Esophagus (tissue), 2 donors: ENCODE results near the gene HSD17B8. TPM values are rescaled to one million over a fixed set of nuclear protein-coding genes. Genes with fewer than 3 reads are reported as not detected.

Source experiments
- H3K27ac ChIP-seq, 2 donors: one replicate each; pipeline ENCODE4 v1.5.1; 2013; ENCODE audit warnings: low read depth in 2 of 2, mild to moderate bottlenecking in 2 of 2, inconsistent platforms in 1 of 2, low read length in 1 of 2, moderate library complexity in 1 of 2
- H3K27me3 ChIP-seq, 2 donors: one replicate each; pipeline ENCODE4 v1.6.1; 2013; ENCODE audit warnings: low read length in 2 of 2, control low read depth in 1 of 2, mild to moderate bottlenecking in 1 of 2; ENCODE audit not compliant: insufficient read depth in 2 of 2, control insufficient read depth in 1 of 2
- H3K36me3 ChIP-seq, 2 donors: one replicate each; pipeline ENCODE4 v1.6.1; 2013; ENCODE audit warnings: low read length in 1 of 2; ENCODE audit not compliant: control insufficient read depth in 2 of 2, insufficient read depth in 2 of 2
- H3K4me1 ChIP-seq, 2 donors: one replicate each; pipeline ENCODE4 v1.6.1; 2013; ENCODE audit warnings: low read length in 1 of 2; ENCODE audit not compliant: control insufficient read depth in 2 of 2, insufficient read depth in 2 of 2
- H3K4me3 ChIP-seq, 2 donors: one replicate each; pipeline ENCODE4 v1.5.1; 2013; ENCODE audit warnings: low read length in 2 of 2, mild to moderate bottlenecking in 2 of 2, low read depth in 1 of 2, moderate library complexity in 1 of 2
- H3K9me3 ChIP-seq, 2 donors: one replicate each; pipeline ENCODE4 v1.6.1; 2013; ENCODE audit warnings: mild to moderate bottlenecking in 2 of 2, low read depth in 1 of 2, low read length in 1 of 2, moderate library complexity in 1 of 2; ENCODE audit not compliant: control insufficient read depth in 2 of 2, insufficient read depth in 1 of 2
- WGBS, 2 donors: extraction: QIAGEN DNeasy Blood & Tissue Kit; methylation state at CpG; one replicate each; pipeline ENCODE4 v1.1.7; 2013; 5-methylcytosine and 5-hydroxymethylcytosine counted together
- polyA plus RNA-seq, 2 donors: library from polyadenylated mRNA; stranded (reverse); fragments of 200-250 nt; gene quantifications; one replicate each; pipeline ENCODE4 v1.2.3, GENCODE V29; 2013
- donor health status: healthy with polysubstance abuse.
- donor health status: Bipolar disorder and iron deficiency.

HSD17B8 gene
- polyA plus RNA-seq, 2 donors: 16.7 to 33.7 TPM

DNA sequence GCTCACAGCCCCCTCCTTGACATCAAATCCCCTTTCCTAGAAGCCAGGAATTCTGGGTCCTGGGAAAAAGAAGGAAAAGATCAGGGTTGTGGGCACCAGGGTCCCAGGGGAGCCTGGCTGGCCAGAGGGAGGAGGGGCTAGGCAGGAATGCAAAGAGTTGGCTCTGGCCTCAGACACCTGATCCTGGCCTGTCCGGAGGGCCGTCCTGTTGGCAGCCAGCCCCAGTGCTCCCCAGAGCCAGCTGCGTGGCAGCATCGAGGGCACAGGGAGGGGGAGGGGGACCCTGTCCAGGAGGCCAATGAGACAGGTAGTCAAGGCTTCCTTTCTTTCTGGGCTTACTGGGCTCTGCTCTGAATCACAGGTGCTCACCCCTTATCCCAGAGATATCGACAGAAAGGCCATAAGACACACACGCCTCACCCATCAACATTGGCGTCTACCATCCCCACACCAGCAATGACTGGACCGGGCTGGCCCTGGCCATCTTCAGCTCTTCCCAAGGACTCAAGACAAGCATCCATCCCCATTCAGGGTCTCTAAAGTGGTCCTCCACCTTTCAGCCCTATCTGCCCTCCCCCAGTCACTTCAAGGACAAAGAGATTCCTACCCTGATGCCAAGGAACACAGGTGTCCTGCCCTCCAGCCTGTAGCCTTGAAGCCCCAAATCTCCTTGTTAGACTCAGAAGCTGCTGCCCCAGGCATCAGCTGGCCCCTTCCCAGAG, 12.9 kb upstream of the HSD17B8 start:
- H3K4me1 ChIP-seq: peaks cover 5 to 9% of the 10 kb centered on the region in 2 donors
- no peaks in the 10 kb centered on the region for H3K27me3 ChIP-seq
- 45 to 52% methylated on average over 8 of the region's 8 CpGs for WGBS, 2 donors

DNA sequence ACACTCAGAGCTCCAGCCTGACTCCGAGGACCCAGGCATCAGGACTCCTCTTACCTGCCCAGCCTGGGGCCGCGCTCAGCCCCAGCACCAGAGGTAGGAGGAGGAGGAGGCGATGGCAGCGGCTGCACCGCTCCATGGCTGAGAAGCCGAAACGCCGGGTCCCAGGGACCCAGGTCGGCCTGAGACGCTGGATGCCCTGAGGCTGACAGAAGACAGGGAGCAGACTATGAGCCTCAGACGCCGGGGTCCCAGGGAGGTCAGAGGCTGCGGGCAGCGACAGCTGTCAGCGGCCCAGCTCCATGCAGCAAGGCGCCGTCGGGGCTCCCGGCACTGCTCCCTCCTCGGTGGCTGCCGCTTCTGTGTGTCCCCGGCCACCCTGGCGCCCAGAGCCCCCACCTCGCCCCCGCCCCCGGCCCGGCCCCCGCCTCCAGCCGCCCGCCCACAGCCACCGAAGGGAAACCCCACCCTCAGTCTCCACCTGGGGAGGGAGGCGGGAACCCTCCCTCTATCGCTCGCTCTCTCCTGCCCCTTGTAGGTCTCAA, 12.3 kb upstream of the HSD17B8 start, which contains the start of gene COL11A2:
Gene COL11A2, minus strand, starts transcription at position 363 of the 542 bp plus-strand sequence. Its CDS starts 227 bp downstream, at position 136.
- Histone ChIP-seq H3K9me3 (no peaks in the 10 kb centered on the region), H3K4me1 (peaks cover 5 to 9% of the 10 kb centered on the region in 2 donors), H3K27ac (peak within 1 kb of the TSS in 1 of 2 donors; percentile 33), H3K27me3 (no peaks in the 10 kb centered on the region), H3K36me3 (peaks cover 14 to 22% of the 10 kb centered on the region in 2 donors), H3K4me3 (peak within 1 kb of the TSS; percentile 20 to 37)
- 13 to 15% methylated on average over 24 to 34 of the region's 35 CpGs for WGBS, 2 donors

More for the DNA sequence above, 12.9 kb upstream of the HSD17B8 start:
- no peaks in the 10 kb centered on the region for H3K9me3 ChIP-seq
- peaks cover 14 to 20% of the 10 kb centered on the region in 2 donors for H3K36me3 ChIP-seq
- H3K4me3 ChIP-seq: no peak overlapping the region
- no peak overlapping the region for H3K27ac ChIP-seq

DNA sequence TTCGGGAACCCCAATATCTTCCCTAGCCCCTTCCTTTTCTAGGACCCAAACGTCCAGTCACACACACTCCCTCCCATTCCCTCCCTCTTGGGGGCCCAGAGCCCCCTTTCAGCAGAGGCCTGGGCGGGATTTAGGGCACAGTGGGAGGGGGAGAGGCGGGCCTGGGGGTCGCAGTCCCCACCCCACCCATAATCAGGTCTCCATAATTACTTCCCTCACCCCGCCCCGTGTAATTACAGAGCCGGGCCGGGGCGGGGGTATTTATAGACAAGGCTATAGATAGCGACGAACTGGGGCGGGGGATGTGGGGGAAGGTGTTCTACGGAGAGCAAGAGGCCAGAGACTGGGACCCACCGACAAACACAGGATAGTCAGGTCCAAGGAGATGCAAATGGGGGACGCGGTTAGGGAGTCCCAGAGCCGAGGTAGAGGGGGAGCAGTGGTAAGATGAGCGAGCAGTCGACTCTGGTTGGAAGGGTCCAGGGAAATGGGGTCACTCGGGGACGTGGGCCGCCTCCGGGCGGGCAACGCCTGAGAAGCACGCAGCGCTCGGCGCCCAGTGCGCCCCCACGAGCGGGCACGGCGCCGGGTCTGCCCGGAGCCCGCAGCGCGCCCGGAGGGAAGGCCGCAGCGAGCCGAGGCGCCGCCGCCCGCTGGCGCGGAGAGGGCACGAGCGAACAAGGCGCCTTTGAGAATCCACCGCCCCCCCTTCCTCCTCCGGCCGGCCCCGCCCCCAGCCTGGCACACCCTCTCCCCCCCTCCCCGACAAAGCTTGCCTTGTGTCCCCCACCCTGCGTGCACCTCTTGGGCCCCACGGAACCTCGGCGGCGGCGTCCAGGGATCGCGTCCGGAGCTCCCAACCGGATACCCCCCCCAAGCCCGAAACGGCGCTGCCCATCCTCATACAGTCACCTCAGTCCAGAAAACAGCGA, 11.5 kb upstream of the HSD17B8 start:
- H3K4me1 ChIP-seq: peaks cover 5 to 9% of the 10 kb centered on the region in 2 donors
- H3K36me3 ChIP-seq: peaks cover 14 to 24% of the 10 kb centered on the region in 2 donors
- peak overlapping the region in 1 of 2 donors; percentile 33 for H3K27ac ChIP-seq
- WGBS, 2 donors: 3 to 5% methylated on average over 36 to 72 of the region's 72 CpGs
- H3K27me3 ChIP-seq: no peaks in the 10 kb centered on the region
- H3K9me3 ChIP-seq: no peaks in the 10 kb centered on the region
- H3K4me3 ChIP-seq: peak overlapping the region; percentile 20 to 37

DNA sequence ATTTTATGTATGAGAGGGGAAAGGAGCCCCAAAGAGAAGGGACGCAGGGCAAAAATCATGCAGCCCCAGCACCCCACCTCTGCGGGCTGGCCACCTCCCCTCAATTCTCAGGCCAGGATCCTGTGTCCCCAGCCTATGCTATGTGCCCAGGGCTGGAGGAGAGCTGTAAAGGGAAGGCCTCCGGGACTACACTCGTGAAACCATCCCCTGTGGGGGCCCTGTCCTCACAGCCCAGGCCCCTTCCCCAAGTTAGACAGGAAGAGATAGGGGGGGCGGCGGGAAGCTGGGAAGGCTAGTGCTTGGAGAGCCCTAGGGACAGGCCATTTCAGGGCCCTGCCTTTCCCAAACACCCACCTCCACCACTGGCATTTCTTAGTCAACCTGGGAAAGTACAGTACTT, 10.8 kb upstream of the HSD17B8 start:
- 57 to 65% methylated on average over 6 of the region's 6 CpGs for WGBS, 2 donors
- Histone ChIP-seq H3K4me3 (no peak overlapping the region), H3K9me3 (no peaks in the 10 kb centered on the region), H3K27ac (peak overlapping the region in 1 of 2 donors; percentile 33), H3K36me3 (peaks cover 14 to 24% of the 10 kb centered on the region in 2 donors), H3K4me1 (peaks cover 5 to 9% of the 10 kb centered on the region in 2 donors), H3K27me3 (no peaks in the 10 kb centered on the region)

DNA sequence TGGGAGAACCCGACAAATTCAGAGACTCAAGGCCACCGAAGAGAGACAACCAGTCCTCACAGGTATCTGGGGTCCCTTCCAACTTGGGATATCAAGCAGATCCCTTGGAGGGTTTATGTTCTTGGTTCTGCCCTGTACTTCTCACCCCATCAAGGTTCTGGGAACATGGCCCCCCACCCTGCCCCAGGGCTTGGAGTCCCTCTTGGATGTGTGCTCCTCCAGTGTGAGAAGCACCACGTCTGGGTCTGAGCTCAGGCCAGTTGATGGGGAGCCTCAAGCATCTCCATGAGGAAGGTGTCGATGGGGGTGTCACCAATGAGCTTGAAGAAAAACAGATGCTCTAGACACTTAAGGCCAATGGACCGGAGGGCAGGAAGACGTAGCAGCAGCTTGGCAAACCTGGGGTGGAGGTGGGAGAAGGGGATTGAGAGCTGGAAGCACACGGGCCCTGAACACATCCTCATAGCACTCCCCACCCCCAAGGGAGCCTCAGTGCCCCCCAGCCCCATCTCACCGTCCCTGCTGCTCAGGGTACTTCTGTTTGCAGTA, 9.9 kb upstream of the HSD17B8 start:
- H3K4me3 ChIP-seq: no peak overlapping the region
- H3K27me3 ChIP-seq: no peaks in the 10 kb centered on the region
- WGBS, 2 donors: 68 to 69% methylated on average over 8 of the region's 8 CpGs
- no peaks in the 10 kb centered on the region for H3K9me3 ChIP-seq
- peaks cover 7 to 14% of the 10 kb centered on the region in 2 donors for H3K4me1 ChIP-seq
- peaks cover 14 to 24% of the 10 kb centered on the region in 2 donors for H3K36me3 ChIP-seq
- no peak overlapping the region for H3K27ac ChIP-seq

DNA sequence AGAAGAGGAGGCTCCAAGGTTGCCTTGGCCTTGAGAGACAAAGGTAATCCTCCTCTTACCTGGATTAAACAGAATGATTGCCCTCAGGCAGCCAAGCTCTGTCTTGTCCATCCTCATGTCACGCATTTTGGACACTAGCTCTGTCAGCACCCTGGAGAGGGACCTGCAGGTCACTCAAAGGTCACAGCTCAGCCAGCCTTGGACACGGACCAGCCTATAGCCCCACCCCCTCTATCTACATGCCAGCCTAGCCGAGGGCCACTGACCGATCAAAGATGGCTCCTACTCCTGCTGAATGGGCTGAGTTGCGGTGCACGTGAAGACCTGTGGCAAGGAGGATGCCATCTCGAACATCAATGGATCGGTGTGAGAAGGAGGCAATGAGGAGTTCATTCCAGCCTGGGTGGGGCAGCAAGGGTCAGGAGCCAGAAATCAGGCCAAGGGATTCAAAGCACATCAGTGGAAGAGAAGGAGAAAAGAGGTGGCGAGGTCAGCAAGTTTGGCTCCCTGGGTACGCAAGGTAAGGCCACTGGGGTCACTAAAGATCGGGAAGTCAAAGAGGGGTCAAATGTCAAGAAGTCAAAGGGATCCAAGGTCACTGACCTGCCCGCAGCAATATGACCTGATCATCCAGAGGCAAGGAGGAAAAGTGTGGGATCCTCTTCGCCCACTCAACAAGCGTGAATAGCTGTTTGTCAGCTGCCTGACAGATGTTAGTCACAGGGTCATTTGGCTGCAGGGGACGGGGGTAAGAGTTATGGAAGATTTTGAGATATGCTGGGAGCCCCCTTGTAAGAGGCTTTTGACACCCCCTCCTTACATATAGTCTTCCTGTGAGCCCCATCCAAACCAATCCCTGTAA, 8.9 kb upstream of the HSD17B8 start:
- peaks cover 7 to 14% of the 10 kb centered on the region in 2 donors for H3K4me1 ChIP-seq
- no peaks in the 10 kb centered on the region for H3K9me3 ChIP-seq
- 80 to 81% methylated on average over 15 of the region's 15 CpGs for WGBS, 2 donors
- H3K27ac ChIP-seq: no peak overlapping the region
- no peaks in the 10 kb centered on the region for H3K27me3 ChIP-seq
- H3K4me3 ChIP-seq: no peak overlapping the region
- peaks cover 14 to 24% of the 10 kb centered on the region in 2 donors for H3K36me3 ChIP-seq

- Histone ChIP-seq H3K9me3 (no peaks in the 10 kb centered on the region), H3K27me3 (no peaks in the 10 kb centered on the region), H3K4me1 (peaks cover 19% of the 10 kb centered on the region in 2 donors), H3K27ac (no peak overlapping the region), H3K36me3 (peaks cover 14 to 31% of the 10 kb centered on the region in 2 donors), H3K4me3 (no peak overlapping the region)
- 24 to 40% methylated on average over 12 of the region's 12 CpGs for WGBS, 2 donors
Measured at GRCh38 chr6:33197431-33198048, 6.9 kb upstream of the HSD17B8 start.

- Histone ChIP-seq H3K36me3 (peaks cover 18 to 36% of the 10 kb centered on the region in 2 donors), H3K4me1 (peaks cover 12 to 14% of the 10 kb centered on the region in 2 donors), H3K9me3 (no peaks in the 10 kb centered on the region), H3K4me3 (no peak overlapping the region), H3K27ac (no peak overlapping the region), H3K27me3 (no peaks in the 10 kb centered on the region)
- 68 to 69% methylated on average over 6 of the region's 6 CpGs for WGBS, 2 donors
Measured at GRCh38 chr6:33198159-33198852, 6.1 kb upstream of the HSD17B8 start.
